GM12878 (cell line): ENCODE measurements around the gene PROX1.

Experiments used
- ATF3 ChIP-seq: IDR thresholded peaks from 2 replicates; pipeline ENCODE4 v1.6.1; 2011; ENCODE audit warnings: low read depth, mild to moderate bottlenecking, low read length, moderate library complexity, borderline replicate concordance; ENCODE audit errors: extremely low read depth
- DPF2 ChIP-seq: fragments of 450-650 bp; IDR thresholded peaks from 2 replicates; pipeline ENCODE4 v1.6.1; 2017; ENCODE audit warnings: mild to moderate bottlenecking
- KDM1A ChIP-seq: fragments of 200-600 bp; sonication (generic); IDR thresholded peaks from 2 replicates; pipeline ENCODE4 v1.6.1; 2016; ENCODE audit warnings: borderline replicate concordance
- YBX1 ChIP-seq: fragments of 450-650 bp; IDR thresholded peaks from 2 replicates; pipeline ENCODE4 v1.6.1; 2016; ENCODE audit warnings: antibody characterized with exemption

GRCh38 chr1:213996320-213997037, 8.7 kb downstream of the PROX1 start:
- no peak for TF ChIP-seq ATF3
- TF ChIP-seq DPF2, result no peak
- TF ChIP-seq YBX1, result no peak
- TF ChIP-seq KDM1A, result no peak
